Measurements from ENCODE around the gene OSBPL10. TPM values are rescaled to one million over a fixed set of nuclear protein-coding genes. Genes with fewer than 3 reads are reported as not detected.

Gene OSBPL10
- total RNA-seq, 1 donor from 2014 or later, result 52.7 TPM

DNA sequence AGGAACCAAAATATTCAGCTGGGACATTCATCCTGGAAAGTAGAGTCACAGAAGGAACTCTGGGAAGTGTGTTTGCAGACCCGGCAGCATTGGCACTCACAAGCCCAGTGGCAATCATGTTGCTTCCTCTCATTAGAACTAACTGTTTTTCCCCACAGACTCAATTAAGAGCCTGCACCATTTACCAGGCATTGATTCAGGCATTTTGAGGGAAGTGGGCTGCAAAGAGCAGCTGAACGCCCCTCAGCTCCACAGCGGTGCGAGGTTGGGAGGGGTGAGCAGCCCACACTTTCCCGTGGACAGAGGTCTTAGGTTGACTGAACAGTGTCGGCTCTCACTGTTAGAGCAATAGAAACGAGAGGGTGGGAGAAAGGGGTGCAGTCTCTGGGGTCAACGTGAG lies 304.5 kb downstream of the OSBPL10 start:
- DNase-seq (ENCODE audit: low read depth), result no peak
- Histone ChIP-seq H3K27me3 (ENCODE audit: insufficient read depth, low read length) (no peaks in the 10 kb centered on the region), H4K20me1 (ENCODE audit: insufficient read depth, low read length) (no peaks in the 10 kb centered on the region), H3K9ac (ENCODE audit: low read length) (no peak overlapping the region), H3K79me2 (ENCODE audit: insufficient read depth, low read length) (no peaks in the 10 kb centered on the region), H3K4me2 (ENCODE audit: low read length) (no peak overlapping the region), H3K9me3 (ENCODE audit: insufficient read depth, low read depth, low read length) (no peaks in the 10 kb centered on the region), H3K4me1 (ENCODE audit: insufficient read depth, low read length) (peaks cover 3% of the 10 kb centered on the region), H3K4me3 (ENCODE audit: insufficient read depth, low read depth, low read length) (no peak overlapping the region), H3K36me3 (ENCODE audit: insufficient read depth, low read length) (no peaks in the 10 kb centered on the region), H2AFZ (ENCODE audit: low read depth, low read length) (no peak overlapping the region), H3K27ac (ENCODE audit: low read depth, low read length) (no peak overlapping the region)
- Mint-ChIP-seq H3K36me3 (ENCODE audit: low read depth, unreplicated experiment) (peaks cover 10% of the 10 kb centered on the region), H3K9me3 (ENCODE audit: unreplicated experiment) (no peaks in the 10 kb centered on the region), H3K27me3 (ENCODE audit: low read depth, unreplicated experiment) (no peaks in the 10 kb centered on the region), H3K4me3 (ENCODE audit: unreplicated experiment) (no peak overlapping the region), H3K4me1 (ENCODE audit: low read depth, unreplicated experiment) (peaks cover 27% of the 10 kb centered on the region), H3K27ac (ENCODE audit: unreplicated experiment) (no peak overlapping the region)
- no peak for TF ChIP-seq EZH2 (IDR thresholded peaks at IDR 0.05; ENCODE audit: insufficient read depth, low read length)
- TF ChIP-seq, protein P1, sequence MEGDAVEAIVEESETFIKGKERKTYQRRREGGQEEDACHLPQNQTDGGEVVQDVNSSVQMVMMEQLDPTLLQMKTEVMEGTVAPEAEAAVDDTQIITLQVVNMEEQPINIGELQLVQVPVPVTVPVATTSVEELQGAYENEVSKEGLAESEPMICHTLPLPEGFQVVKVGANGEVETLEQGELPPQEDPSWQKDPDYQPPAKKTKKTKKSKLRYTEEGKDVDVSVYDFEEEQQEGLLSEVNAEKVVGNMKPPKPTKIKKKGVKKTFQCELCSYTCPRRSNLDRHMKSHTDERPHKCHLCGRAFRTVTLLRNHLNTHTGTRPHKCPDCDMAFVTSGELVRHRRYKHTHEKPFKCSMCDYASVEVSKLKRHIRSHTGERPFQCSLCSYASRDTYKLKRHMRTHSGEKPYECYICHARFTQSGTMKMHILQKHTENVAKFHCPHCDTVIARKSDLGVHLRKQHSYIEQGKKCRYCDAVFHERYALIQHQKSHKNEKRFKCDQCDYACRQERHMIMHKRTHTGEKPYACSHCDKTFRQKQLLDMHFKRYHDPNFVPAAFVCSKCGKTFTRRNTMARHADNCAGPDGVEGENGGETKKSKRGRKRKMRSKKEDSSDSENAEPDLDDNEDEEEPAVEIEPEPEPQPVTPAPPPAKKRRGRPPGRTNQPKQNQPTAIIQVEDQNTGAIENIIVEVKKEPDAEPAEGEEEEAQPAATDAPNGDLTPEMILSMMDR (IDR thresholded peaks at IDR 0.05; ENCODE audit: insufficient read depth, low read depth, low read length), result no peak
- FAIRE-seq, result no peak

DNA sequence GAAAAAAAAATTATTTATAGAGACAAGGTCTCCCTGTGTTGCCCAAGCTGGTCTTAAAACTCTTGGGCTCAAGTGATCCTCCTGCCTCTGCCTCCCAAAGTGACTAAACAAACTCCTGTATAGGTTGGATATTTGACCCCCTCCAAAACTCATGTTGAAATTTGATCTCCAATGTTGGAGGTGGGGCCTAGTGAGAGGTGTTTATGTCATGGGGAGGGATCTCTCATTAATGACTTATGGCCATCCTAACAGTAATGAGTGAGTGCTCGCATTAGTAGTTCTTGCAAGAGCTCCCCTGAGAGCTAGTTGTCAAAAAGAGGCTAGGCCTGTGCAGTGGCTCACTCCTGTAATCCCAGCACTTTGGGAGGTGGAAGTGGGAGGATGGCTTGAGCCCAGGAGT lies 307.1 kb downstream of the OSBPL10 start:
- TF ChIP-seq, protein P1 (IDR thresholded peaks at IDR 0.05; ENCODE audit: insufficient read depth, low read depth, low read length), result no peak
- no peak for TF ChIP-seq EZH2 (IDR thresholded peaks at IDR 0.05; ENCODE audit: insufficient read depth, low read length)
- Histone ChIP-seq H3K9ac (ENCODE audit: low read length) (no peak overlapping the region), H2AFZ (ENCODE audit: low read depth, low read length) (no peak overlapping the region), H3K4me1 (ENCODE audit: insufficient read depth, low read length) (peaks cover 3% of the 10 kb centered on the region), H3K79me2 (ENCODE audit: insufficient read depth, low read length) (no peaks in the 10 kb centered on the region), H3K9me3 (ENCODE audit: insufficient read depth, low read depth, low read length) (no peaks in the 10 kb centered on the region), H3K27me3 (ENCODE audit: insufficient read depth, low read length) (no peaks in the 10 kb centered on the region), H3K4me3 (ENCODE audit: insufficient read depth, low read depth, low read length) (no peak overlapping the region), H4K20me1 (ENCODE audit: insufficient read depth, low read length) (no peaks in the 10 kb centered on the region), H3K36me3 (ENCODE audit: insufficient read depth, low read length) (no peaks in the 10 kb centered on the region), H3K27ac (ENCODE audit: low read depth, low read length) (no peak overlapping the region), H3K4me2 (ENCODE audit: low read length) (no peak overlapping the region)
- Mint-ChIP-seq H3K4me1 (ENCODE audit: low read depth, unreplicated experiment) (peaks cover 12% of the 10 kb centered on the region), H3K36me3 (ENCODE audit: low read depth, unreplicated experiment) (peaks cover 16% of the 10 kb centered on the region), H3K9me3 (ENCODE audit: unreplicated experiment) (no peaks in the 10 kb centered on the region), H3K4me3 (ENCODE audit: unreplicated experiment) (no peak overlapping the region), H3K27me3 (ENCODE audit: low read depth, unreplicated experiment) (no peaks in the 10 kb centered on the region), H3K27ac (ENCODE audit: unreplicated experiment) (no peak overlapping the region)
- FAIRE-seq (no peak), DNase-seq (ENCODE audit: low read depth) (no peak)

DNA sequence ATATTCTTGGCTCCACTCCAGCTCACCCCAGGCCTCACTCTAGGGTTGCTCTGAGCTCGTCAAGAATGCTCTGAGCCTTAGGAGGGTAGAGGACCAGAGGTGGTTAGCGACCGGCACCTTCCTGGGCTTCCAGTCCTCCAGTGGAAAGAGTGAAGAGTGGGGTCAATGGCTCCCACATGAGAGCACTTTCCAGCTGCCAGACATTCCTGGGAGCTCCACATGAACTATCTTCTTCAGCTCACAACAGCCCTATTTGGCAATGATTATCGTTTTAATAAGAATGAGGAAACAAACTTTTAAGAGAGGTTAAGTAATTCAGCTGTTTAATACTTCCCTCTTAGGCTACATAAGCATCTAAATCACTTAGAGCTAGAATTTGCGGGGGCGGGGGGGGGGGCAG lies 309.1 kb downstream of the OSBPL10 start:
- H3K36me3 Mint-ChIP-seq (ENCODE audit: low read depth, unreplicated experiment), result peaks cover 20% of the 10 kb centered on the region
- H3K4me1 Mint-ChIP-seq (ENCODE audit: low read depth, unreplicated experiment), result no peaks in the 10 kb centered on the region
- H3K36me3 ChIP-seq (ENCODE audit: insufficient read depth, low read length), result no peaks in the 10 kb centered on the region
- H3K27me3 Mint-ChIP-seq (ENCODE audit: low read depth, unreplicated experiment), result no peaks in the 10 kb centered on the region
- H3K27ac Mint-ChIP-seq (ENCODE audit: unreplicated experiment), result no peak overlapping the region
- no peak overlapping the region for H2AFZ ChIP-seq (ENCODE audit: low read depth, low read length)
- DNase-seq (ENCODE audit: low read depth) (no peak), FAIRE-seq (no peak)
- H4K20me1 ChIP-seq (ENCODE audit: insufficient read depth, low read length), result no peaks in the 10 kb centered on the region
- H3K79me2 ChIP-seq (ENCODE audit: insufficient read depth, low read length), result no peaks in the 10 kb centered on the region
- H3K4me3 ChIP-seq (ENCODE audit: insufficient read depth, low read depth, low read length), result no peak overlapping the region
- H3K4me3 Mint-ChIP-seq (ENCODE audit: unreplicated experiment), result no peak overlapping the region
- H3K4me1 ChIP-seq (ENCODE audit: insufficient read depth, low read length), result no peaks in the 10 kb centered on the region
- no peak overlapping the region for H3K27ac ChIP-seq (ENCODE audit: low read depth, low read length)
- H3K4me2 ChIP-seq (ENCODE audit: low read length), result no peak overlapping the region
- H3K27me3 ChIP-seq (ENCODE audit: insufficient read depth, low read length), result no peaks in the 10 kb centered on the region
- H3K9ac ChIP-seq (ENCODE audit: low read length), result no peak overlapping the region
- TF ChIP-seq, protein P1 (IDR thresholded peaks at IDR 0.05; ENCODE audit: insufficient read depth, low read depth, low read length), result no peak
- TF ChIP-seq EZH2 (IDR thresholded peaks at IDR 0.05; ENCODE audit: insufficient read depth, low read length), result no peak
- H3K9me3 ChIP-seq (ENCODE audit: insufficient read depth, low read depth, low read length), result no peaks in the 10 kb centered on the region
- no peaks in the 10 kb centered on the region for H3K9me3 Mint-ChIP-seq (ENCODE audit: unreplicated experiment)

All from astrocyte (in vitro differentiated cells and primary cell).